Endothelial cell of umbilical vein (primary cell): ENCODE results near the gene CFHR1. TPM values are rescaled to one million over a fixed set of nuclear protein-coding genes. Genes with fewer than 3 reads are reported as not detected.

ENCODE experiments used
- BruUV-seq: library from RNA; stranded (reverse); fragments of 400-500 nt; replicated peaks from 2 replicates; lab custom pipeline; 2021; lab: Mats Ljungman, UMichigan
- CTCF ChIA-PET: fragments of 300-600, 350-600 bp; sonication (Branson Sonifier 250); formaldehyde crosslinking; loops from one replicate; lab custom pipeline; 2021; ENCODE audit warnings: antibody characterized with exemption, inconsistent platforms; lab: Charles Lee
- POLR2A ChIA-PET: fragments of 300-600, 350-600 bp; sonication (Branson Sonifier 250); formaldehyde crosslinking; loops from one replicate; lab custom pipeline; 2021; ENCODE audit warnings: antibody characterized with exemption, inconsistent platforms; lab: Charles Lee
- DNase-seq: peaks from one replicate; pipeline ENCODE4 v3.0.0-alpha.2; 2011; ENCODE audit warnings: low read depth, low spot score
- FAIRE-seq: peaks from 2 replicates; lab custom pipeline; 2011; peaks lifted over from hg19 to GRCh38; lab: Jason Lieb, UNC
- H2AFZ ChIP-seq: 2 replicates; pipeline ENCODE4 v1.6.0; 2012; ENCODE audit warnings: low read depth, low read length, control low read depth, inconsistent platforms
- H3K27ac ChIP-seq: 2 replicates; pipeline ENCODE4 v1.5.1; 2011; ENCODE audit warnings: low read depth, mild to moderate bottlenecking, control low read depth, low read length, moderate library complexity; ENCODE audit not compliant: insufficient read depth
- H3K27me3 ChIP-seq, 2 experiments: 2 replicates each; pipeline versions ENCODE4 v1.6.0 to v1.6.1; 2011; ENCODE audit warnings: low read length in 2 of 2, mixed read lengths in 1 of 2; ENCODE audit not compliant: control insufficient read depth in 2 of 2, insufficient read depth in 2 of 2
- H3K36me3 ChIP-seq, 2 experiments: 2 replicates in 1 of 2; 3 replicates in 1 of 2; pipeline ENCODE4 v1.5.1; 2011; ENCODE audit warnings: low read length in 2 of 2, mild to moderate bottlenecking in 1 of 2, moderate library complexity in 1 of 2; ENCODE audit not compliant: control insufficient read depth in 2 of 2, insufficient read depth in 2 of 2; ENCODE audit errors: extremely low read depth in 1 of 2
- H3K4me1 ChIP-seq: 3 replicates; pipeline ENCODE4 v1.5.1; 2011; ENCODE audit warnings: mild to moderate bottlenecking, low read length; ENCODE audit not compliant: control insufficient read depth, insufficient read depth; ENCODE audit errors: extremely low read depth
- H3K4me2 ChIP-seq: 2 replicates; pipeline ENCODE4 v1.6.1; 2011; ENCODE audit warnings: low read length, control low read depth, mixed read lengths; ENCODE audit not compliant: insufficient read depth
- H3K4me3 ChIP-seq, 3 experiments: fragments of 200-600 bp in 1 of 3; sonication (generic), shearing (Covaris generic) in 1 of 3; replicated peaks in 1 of 3; 2 replicates each; pipeline ENCODE4 v1.5.1; 2011 to 2016; ENCODE audit warnings: control low read depth in 3 of 3, low read length in 3 of 3, mild to moderate bottlenecking in 2 of 3, inconsistent platforms in 1 of 3, low read depth in 1 of 3, moderate library complexity in 1 of 3; ENCODE audit not compliant: insufficient read depth in 1 of 3
- H3K79me2 ChIP-seq: 2 replicates; pipeline ENCODE4 v1.6.0; 2012; ENCODE audit warnings: low read length, inconsistent platforms; ENCODE audit not compliant: control insufficient read depth, insufficient read depth
- H3K9ac ChIP-seq: replicated peaks from 2 replicates; pipeline ENCODE3; 2011; ENCODE audit warnings: low read length, control low read depth; ENCODE audit not compliant: insufficient read depth; ENCODE audit errors: extremely low read depth
- H3K9me1 ChIP-seq: replicated peaks from 3 replicates; pipeline ENCODE4 v1.6.0; 2011; ENCODE audit warnings: mild to moderate bottlenecking, low read length; ENCODE audit not compliant: control insufficient read depth, insufficient read depth; ENCODE audit errors: extremely low read depth
- H3K9me3 ChIP-seq: replicated peaks from 2 replicates; pipeline ENCODE4 v1.5.1; 2012; ENCODE audit warnings: low read length, inconsistent platforms; ENCODE audit not compliant: control insufficient read depth, insufficient read depth
- H4K20me1 ChIP-seq: replicated peaks from 2 replicates; pipeline ENCODE3; 2011; ENCODE audit warnings: mild to moderate bottlenecking, low read length; ENCODE audit not compliant: control insufficient read depth, insufficient read depth; ENCODE audit errors: extremely low read depth
- CTCF ChIP-seq, 2 donors: IDR thresholded peaks; 1 replicate in 1 of 2; 2 replicates in 1 of 2; pipeline ENCODE4 v1.5.1; 2011; ENCODE audit warnings: low read length in 2 of 2, mild to moderate bottlenecking in 2 of 2, moderate library complexity in 2 of 2, control low read depth in 1 of 2, inconsistent platforms in 1 of 2, low read depth in 1 of 2; ENCODE audit not compliant: insufficient read depth in 1 of 2; ENCODE audit errors: extremely low read depth in 1 of 2
- EZH2 ChIP-seq: IDR thresholded peaks from 2 replicates; pipeline ENCODE4 v1.6.1; 2012; ENCODE audit warnings: borderline replicate concordance, low read depth, mild to moderate bottlenecking, moderate library complexity, low read length, inconsistent platforms; ENCODE audit not compliant: severe bottlenecking
- FOS ChIP-seq: IDR thresholded peaks from 2 replicates; pipeline ENCODE4 v1.6.1; 2011; ENCODE audit warnings: mild to moderate bottlenecking, low read length, moderate library complexity, borderline replicate concordance; ENCODE audit not compliant: insufficient read depth
- GATA2 ChIP-seq: IDR thresholded peaks from 2 replicates; pipeline ENCODE4 v1.7.0; 2011; ENCODE audit warnings: low read depth, mild to moderate bottlenecking, moderate library complexity, mixed read lengths, low read length; ENCODE audit not compliant: insufficient read length, insufficient read depth
- JUN ChIP-seq: IDR thresholded peaks from 2 replicates; pipeline ENCODE4 v1.6.1; 2011; ENCODE audit warnings: borderline replicate concordance, low read depth; ENCODE audit not compliant: insufficient read length, insufficient read depth
- MAX ChIP-seq: IDR thresholded peaks from 2 replicates; pipeline ENCODE4 v1.6.1; 2011; ENCODE audit not compliant: insufficient read depth, insufficient read length
- MYC ChIP-seq: IDR thresholded peaks from one replicate; pipeline ENCODE4 v1.6.1; 2011; ENCODE audit warnings: mild to moderate bottlenecking, low read depth, low read length
- POLR2A ChIP-seq: IDR thresholded peaks from 2 replicates; pipeline ENCODE4 v1.6.1; 2012; ENCODE audit warnings: low read depth, mild to moderate bottlenecking, control low read depth, low read length
- POLR2AphosphoS5 ChIP-seq: IDR thresholded peaks from 2 replicates; pipeline ENCODE4 v1.6.1; 2012; ENCODE audit warnings: low read depth, mild to moderate bottlenecking, control low read depth, low read length, moderate library complexity; ENCODE audit not compliant: insufficient read depth
- dilution Hi-C: fragments of 300-500 bp; cut with MboI; formaldehyde crosslinking; loops from one replicate; pipeline ENCODE4 v1.15.0; 2019; ENCODE audit warnings: low sequenced_read_pairs; ENCODE audit not compliant: extremely low pct_ligation_motif_present
- intact Hi-C: fragments of 100-400 bp; cut with micrococcal nuclease; formaldehyde crosslinking; loops from one replicate; pipeline ENCODE4 v1.10.0; 2022
- polyA plus RNA-seq, 4 experiments: library from polyadenylated mRNA; depleted of rRNA in 3 of 4; stranded (reverse) in 3 of 4; unstranded in 1 of 4; fragments of >200 nt; gene quantifications; 2 replicates each; pipeline versions ENCODE4 v1.2.1 to v1.2.3, GENCODE V29; 2011 to 2012; ENCODE audit warnings: missing spikeins in 1 of 4
- total RNA-seq: library from RNA; stranded (reverse); gene quantifications from 2 replicates; pipeline ENCODE4 v1.2.3, GENCODE V29; 2021

The CFHR1 gene
- total and polyA plus RNA-seq, 2 donors (not counting 3 experiments of a cell fraction or from before 2014, with no cell fraction given) = 0.11 TPM; not detected in 1

GRCh38 chr1:196857188-196857587 is 37.7 kb downstream of the CFHR1 start:
- dilution Hi-C loops (no loop called here), intact Hi-C loops (no loop called here)
- CTCF ChIA-PET = no interaction called here
- no peaks in the 10 kb centered on the region for H3K9me3 ChIP-seq
- H3K4me2 ChIP-seq = no peak overlapping the region
- H3K4me1 ChIP-seq = no peaks in the 10 kb centered on the region
- POLR2A ChIA-PET = no interaction called here
- TF ChIP-seq CTCF (IDR thresholded peaks at IDR 0.05; ENCODE audit: extremely low read depth in 1 of 2, insufficient read depth in 1 of 2, low read depth in 1 of 2, low read length in 2 of 2) (no peak), MYC (no peak), POLR2AphosphoS5 (no peak), EZH2 (no peak), JUN (no peak), GATA2 (no peak), FOS (no peak), MAX (no peak), POLR2A (no peak)
- H3K9ac ChIP-seq = no peak overlapping the region
- H3K4me3 ChIP-seq = no peak overlapping the region
- H3K27me3 ChIP-seq = no peaks in the 10 kb centered on the region
- H4K20me1 ChIP-seq = no peaks in the 10 kb centered on the region
- FAIRE-seq (no peak), DNase-seq (no peak)
- no peak overlapping the region for H3K27ac ChIP-seq
- H3K9me1 ChIP-seq = no peaks in the 10 kb centered on the region
- no peaks in the 10 kb centered on the region for H3K36me3 ChIP-seq
- H2AFZ ChIP-seq = no peak overlapping the region
- no TSS peak for BruUV-seq
- no peaks in the 10 kb centered on the region for H3K79me2 ChIP-seq
